ENCODE measurements around the gene SPART.

DNA sequence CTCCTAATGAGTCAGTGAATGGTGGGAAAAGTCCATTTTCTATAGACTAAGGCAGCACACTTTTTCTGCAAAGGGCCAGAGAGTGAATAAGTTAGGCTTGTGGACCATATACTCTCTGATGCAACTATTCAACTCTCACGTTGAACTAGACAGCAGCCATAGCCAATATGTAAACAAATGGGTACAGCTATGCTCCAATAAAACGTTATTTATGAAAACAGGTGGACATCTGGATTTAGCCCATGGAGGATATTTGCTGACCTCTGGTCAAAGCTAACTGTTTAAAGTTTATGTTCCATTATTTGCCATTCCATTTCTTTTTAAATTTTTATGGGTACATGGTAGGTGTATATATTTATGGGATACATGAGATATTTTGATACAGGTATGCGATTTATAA lies 43.9 kb downstream of the SPART start:
- TF ChIP-seq, protein P1, sequence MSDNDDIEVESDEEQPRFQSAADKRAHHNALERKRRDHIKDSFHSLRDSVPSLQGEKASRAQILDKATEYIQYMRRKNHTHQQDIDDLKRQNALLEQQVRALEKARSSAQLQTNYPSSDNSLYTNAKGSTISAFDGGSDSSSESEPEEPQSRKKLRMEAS (IDR thresholded peaks at IDR 0.05), result no peak
- no peak for TF ChIP-seq YY1 (IDR thresholded peaks at IDR 0.05; ENCODE audit: low read depth)
- no peak for TF ChIP-seq EP300 (IDR thresholded peaks at IDR 0.05; ENCODE audit: borderline replicate concordance)
- TF ChIP-seq, protein P2, sequence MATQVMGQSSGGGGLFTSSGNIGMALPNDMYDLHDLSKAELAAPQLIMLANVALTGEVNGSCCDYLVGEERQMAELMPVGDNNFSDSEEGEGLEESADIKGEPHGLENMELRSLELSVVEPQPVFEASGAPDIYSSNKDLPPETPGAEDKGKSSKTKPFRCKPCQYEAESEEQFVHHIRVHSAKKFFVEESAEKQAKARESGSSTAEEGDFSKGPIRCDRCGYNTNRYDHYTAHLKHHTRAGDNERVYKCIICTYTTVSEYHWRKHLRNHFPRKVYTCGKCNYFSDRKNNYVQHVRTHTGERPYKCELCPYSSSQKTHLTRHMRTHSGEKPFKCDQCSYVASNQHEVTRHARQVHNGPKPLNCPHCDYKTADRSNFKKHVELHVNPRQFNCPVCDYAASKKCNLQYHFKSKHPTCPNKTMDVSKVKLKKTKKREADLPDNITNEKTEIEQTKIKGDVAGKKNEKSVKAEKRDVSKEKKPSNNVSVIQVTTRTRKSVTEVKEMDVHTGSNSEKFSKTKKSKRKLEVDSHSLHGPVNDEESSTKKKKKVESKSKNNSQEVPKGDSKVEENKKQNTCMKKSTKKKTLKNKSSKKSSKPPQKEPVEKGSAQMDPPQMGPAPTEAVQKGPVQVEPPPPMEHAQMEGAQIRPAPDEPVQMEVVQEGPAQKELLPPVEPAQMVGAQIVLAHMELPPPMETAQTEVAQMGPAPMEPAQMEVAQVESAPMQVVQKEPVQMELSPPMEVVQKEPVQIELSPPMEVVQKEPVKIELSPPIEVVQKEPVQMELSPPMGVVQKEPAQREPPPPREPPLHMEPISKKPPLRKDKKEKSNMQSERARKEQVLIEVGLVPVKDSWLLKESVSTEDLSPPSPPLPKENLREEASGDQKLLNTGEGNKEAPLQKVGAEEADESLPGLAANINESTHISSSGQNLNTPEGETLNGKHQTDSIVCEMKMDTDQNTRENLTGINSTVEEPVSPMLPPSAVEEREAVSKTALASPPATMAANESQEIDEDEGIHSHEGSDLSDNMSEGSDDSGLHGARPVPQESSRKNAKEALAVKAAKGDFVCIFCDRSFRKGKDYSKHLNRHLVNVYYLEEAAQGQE (IDR thresholded peaks at IDR 0.05; ENCODE audit: low read depth), result no peak
- no peak for TF ChIP-seq TEAD4 (IDR thresholded peaks at IDR 0.05)

Measured in Ishikawa (cell line).